Activated B cell treated with CpG ODN at 0.5 μM for 24 hours (primary cell): ENCODE data around the gene PRPS1. TPM values are rescaled to one million over a fixed set of nuclear protein-coding genes. Genes with fewer than 3 reads are reported as not detected.
"Not testable (repeated sequence)": the region's sequence is repeated elsewhere in the genome, so short reads cannot be mapped to it uniquely, and the experiment has no call there.

Experiments used
- ATAC-seq: fragments of 200-7000 bp; cut with Tn5 transposase; one replicate; pipeline ENCODE4 v1.10.0; 2021; ENCODE audit warnings: low read depth, mild to moderate bottlenecking, moderate library complexity
- CTCF ChIA-PET: fragments of 350-600 bp; sonication (Branson Sonifier 250); formaldehyde crosslinking; loops from one replicate; lab custom pipeline; 2021; ENCODE audit warnings: antibody characterized with exemption; lab: Charles Lee
- POLR2A ChIA-PET: fragments of 350-600 bp; sonication (Branson Sonifier 250); formaldehyde crosslinking; loops from one replicate; lab custom pipeline; 2021; ENCODE audit warnings: antibody characterized with exemption; lab: Charles Lee
- DNase-seq: peaks from one replicate; pipeline ENCODE4 v3.0.0; 2022
- H3K27ac Mint-ChIP-seq: one replicate; pipeline ENCODE4 v1.8.0; 2020; ENCODE audit warnings: mixed read lengths
- H3K27me3 Mint-ChIP-seq: one replicate; pipeline ENCODE4 v1.8.0; 2021; ENCODE audit warnings: mixed read lengths
- H3K36me3 Mint-ChIP-seq: one replicate; pipeline ENCODE4 v1.8.0; 2021; ENCODE audit warnings: low read depth, mixed read lengths
- H3K4me1 Mint-ChIP-seq: one replicate; pipeline ENCODE4 v1.8.0; 2021; ENCODE audit warnings: mixed read lengths
- H3K4me3 Mint-ChIP-seq: one replicate; pipeline ENCODE4 v1.8.0; 2020; ENCODE audit warnings: mild to moderate bottlenecking, mixed read lengths
- H3K9me3 Mint-ChIP-seq: one replicate; pipeline ENCODE4 v1.8.0; 2020; ENCODE audit warnings: mixed read lengths
- intact Hi-C: fragments of 100-400 bp; cut with micrococcal nuclease; formaldehyde crosslinking; loops from one replicate; pipeline ENCODE4 v1.15.1; 2024
- total RNA-seq: library from RNA; stranded (reverse); gene quantifications from 2 replicates; pipeline ENCODE4 v1.2.3, GENCODE V29; 2022
- TF ChIP-seq, protein P1 (sequence below): fragments of 200-600 bp; IDR thresholded peaks from one replicate; pipeline ENCODE4 v1.8.0; 2022; ENCODE audit warnings: antibody characterized with exemption, mild to moderate bottlenecking

Gene PRPS1
- total RNA-seq, 1 donor from 2014 or later = 49.7 TPM

DNA sequence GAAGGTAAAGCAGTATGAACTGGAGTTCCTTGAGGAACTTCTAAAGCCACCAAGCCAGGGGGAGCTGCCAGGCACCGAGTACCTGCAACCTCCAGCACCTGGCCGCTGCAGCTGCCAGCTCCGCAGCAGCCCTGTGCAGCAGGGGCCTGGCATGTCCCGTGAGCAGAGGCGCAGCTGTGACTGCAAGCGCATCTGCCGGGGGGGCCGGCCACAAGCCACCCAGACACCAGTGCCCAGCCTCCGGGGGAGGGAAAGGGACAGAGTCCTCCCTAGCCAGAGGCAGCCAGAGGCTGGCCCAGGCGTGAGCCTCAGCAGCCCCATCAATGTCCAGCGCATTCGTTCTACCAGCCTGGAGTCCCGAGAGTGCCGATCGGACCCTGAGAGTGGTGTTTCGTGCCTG is 26.6 kb upstream of the PRPS1 start:
- CTCF ChIA-PET = no interaction called here
- no peaks in the 10 kb centered on the region for H3K36me3 Mint-ChIP-seq

DNA sequence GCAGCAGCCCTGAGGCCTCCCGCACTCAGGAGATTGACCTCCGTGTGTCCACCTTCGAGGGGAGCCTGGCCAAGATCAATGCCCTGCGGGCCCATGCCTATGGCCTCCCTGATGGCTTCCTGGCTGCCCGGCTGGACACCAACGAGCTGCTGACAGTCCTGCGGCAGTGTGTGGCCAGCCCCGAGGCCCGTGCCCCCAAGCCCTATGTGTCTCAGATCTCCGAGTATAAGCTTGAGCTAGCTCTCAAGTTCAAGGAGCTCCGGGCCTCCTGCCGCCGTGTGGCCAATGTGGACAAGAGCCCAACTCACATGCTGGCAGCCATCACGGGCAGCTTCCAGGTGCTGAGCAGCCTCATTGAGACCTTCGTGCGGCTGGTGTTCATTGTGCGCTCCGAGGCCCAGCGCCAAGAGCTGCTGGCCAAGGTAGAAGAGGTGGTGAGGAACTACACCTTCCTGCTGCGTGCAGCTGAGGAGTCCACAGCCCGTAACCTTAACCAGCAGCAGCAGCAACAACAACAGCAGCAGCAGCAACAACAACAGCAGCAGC is 25.5 kb upstream of the PRPS1 start:
- Mint-ChIP-seq H3K4me3 (no peak overlapping the region), H3K4me1 (no peaks in the 10 kb centered on the region), H3K27ac (no peak overlapping the region), H3K36me3 (no peaks in the 10 kb centered on the region), H3K27me3 (no peaks in the 10 kb centered on the region), H3K9me3 (no peaks in the 10 kb centered on the region)
- intact Hi-C loops = no loop called here
- ATAC-seq = no peak
- TF ChIP-seq, protein P1, sequence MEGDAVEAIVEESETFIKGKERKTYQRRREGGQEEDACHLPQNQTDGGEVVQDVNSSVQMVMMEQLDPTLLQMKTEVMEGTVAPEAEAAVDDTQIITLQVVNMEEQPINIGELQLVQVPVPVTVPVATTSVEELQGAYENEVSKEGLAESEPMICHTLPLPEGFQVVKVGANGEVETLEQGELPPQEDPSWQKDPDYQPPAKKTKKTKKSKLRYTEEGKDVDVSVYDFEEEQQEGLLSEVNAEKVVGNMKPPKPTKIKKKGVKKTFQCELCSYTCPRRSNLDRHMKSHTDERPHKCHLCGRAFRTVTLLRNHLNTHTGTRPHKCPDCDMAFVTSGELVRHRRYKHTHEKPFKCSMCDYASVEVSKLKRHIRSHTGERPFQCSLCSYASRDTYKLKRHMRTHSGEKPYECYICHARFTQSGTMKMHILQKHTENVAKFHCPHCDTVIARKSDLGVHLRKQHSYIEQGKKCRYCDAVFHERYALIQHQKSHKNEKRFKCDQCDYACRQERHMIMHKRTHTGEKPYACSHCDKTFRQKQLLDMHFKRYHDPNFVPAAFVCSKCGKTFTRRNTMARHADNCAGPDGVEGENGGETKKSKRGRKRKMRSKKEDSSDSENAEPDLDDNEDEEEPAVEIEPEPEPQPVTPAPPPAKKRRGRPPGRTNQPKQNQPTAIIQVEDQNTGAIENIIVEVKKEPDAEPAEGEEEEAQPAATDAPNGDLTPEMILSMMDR = no peak
- CTCF ChIA-PET = no interaction called here
- POLR2A ChIA-PET = no interaction called here
- DNase-seq = no peak

More for the DNA sequence above, 26.6 kb upstream of the PRPS1 start:
- Mint-ChIP-seq H3K27me3 (no peaks in the 10 kb centered on the region), H3K4me1 (no peaks in the 10 kb centered on the region), H3K9me3 (no peaks in the 10 kb centered on the region), H3K27ac (no peak overlapping the region), H3K4me3 (no peak overlapping the region)
- POLR2A ChIA-PET = no interaction called here
- ATAC-seq = no peak
- no peak for DNase-seq
- TF ChIP-seq, protein P1 = no peak
- intact Hi-C loops = no loop called here

DNA sequence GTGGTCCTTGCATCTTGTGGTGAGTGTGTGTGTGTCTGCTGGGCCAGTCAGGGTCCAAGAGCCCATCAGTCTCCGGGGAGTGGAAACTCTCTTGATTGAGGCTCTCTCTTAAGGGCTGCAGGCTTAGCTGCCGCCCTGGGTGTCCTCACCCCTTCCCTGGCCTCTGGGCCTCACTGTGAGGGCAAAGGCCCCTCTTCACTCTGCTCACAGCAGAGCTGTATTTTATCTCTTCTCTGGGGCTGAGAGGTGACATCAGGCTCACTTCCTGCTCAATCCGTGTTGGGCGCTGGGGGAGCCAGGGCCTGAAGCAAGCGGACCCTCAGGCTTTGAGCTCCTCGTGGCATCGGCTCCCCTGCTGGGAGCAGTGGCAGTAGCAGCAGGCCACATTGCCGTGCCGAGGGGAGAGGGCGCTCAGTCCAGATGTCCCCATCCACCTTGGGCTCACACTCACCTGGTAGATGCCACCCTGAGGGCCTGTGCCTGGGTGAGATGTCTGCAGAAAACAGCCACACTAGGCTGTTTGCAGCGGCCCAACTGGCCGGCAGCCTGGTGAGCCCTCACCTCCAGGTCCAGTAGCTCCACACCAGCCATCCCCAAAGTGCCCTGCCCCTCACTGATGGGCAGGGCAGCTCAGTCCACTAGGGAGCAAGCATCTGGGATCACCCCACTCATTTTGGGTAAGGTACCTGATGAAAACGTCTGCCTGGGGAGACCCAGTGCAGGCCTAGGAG is 24.7 kb upstream of the PRPS1 start:
- intact Hi-C loops = no loop called here
- CTCF ChIA-PET = no interaction called here
- ATAC-seq = no peak

DNA sequence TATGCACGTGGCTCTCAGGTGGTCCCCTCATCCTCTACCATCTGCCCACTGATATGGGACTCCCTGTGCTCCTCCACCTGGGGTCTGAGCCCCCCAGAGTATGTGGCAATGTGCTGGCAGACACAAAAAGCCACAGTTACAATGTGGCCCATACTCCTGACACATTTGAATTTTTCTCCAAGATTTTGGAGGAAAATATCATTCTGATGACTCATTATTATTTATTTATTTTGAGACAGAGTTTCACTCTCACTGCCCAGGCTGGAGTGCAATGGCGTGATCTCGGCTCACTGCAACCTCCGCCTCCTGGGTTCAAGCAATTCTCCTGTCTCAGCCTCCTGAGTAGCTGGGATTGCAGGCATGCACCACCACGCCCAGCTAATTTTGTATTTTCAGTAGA is 19.2 kb upstream of the PRPS1 start:
- CTCF ChIA-PET, H3K27ac Mint-ChIP-seq, intact Hi-C loops, H3K36me3 Mint-ChIP-seq, ATAC-seq, H3K4me3 Mint-ChIP-seq, H3K27me3 Mint-ChIP-seq, DNase-seq, H3K4me1 Mint-ChIP-seq, POLR2A ChIA-PET, H3K9me3 Mint-ChIP-seq: not testable (repeated sequence)

More for the DNA sequence above, 24.7 kb upstream of the PRPS1 start:
- Mint-ChIP-seq H3K4me3 (no peak overlapping the region), H3K9me3 (no peaks in the 10 kb centered on the region), H3K27me3 (no peaks in the 10 kb centered on the region), H3K36me3 (no peaks in the 10 kb centered on the region), H3K27ac (no peak overlapping the region), H3K4me1 (no peaks in the 10 kb centered on the region)
- DNase-seq = no peak
- POLR2A ChIA-PET = no interaction called here
- TF ChIP-seq, protein P1 = no peak

DNA sequence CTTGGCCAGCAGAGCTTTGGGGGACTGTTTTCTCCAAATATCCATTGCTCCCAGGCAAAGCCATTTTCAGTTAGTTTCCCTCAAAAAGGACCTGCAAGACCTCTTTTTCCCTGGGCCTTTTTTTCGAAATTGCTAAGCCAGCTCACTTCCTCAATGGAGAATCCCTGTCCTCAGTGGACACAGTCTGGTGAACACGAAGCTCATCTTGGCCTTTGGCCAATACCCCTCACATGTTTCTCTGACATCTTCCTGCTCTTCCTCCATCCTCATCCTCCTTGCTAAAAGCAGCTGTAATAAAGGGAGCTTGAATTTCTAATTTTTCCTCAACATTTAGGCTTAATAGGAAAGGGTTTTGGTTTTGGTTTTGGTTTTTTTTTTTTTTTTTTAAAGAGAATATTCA is 17.6 kb upstream of the PRPS1 start:
- Mint-ChIP-seq H3K4me1 (no peaks in the 10 kb centered on the region), H3K4me3 (no peak overlapping the region), H3K36me3 (no peaks in the 10 kb centered on the region), H3K27me3 (no peaks in the 10 kb centered on the region), H3K27ac (no peak overlapping the region), H3K9me3 (no peaks in the 10 kb centered on the region)
- ATAC-seq (no peak), DNase-seq (no peak)
- CTCF ChIA-PET = no interaction called here
- intact Hi-C loops = no loop called here
- TF ChIP-seq, protein P1 = no peak
- POLR2A ChIA-PET = no interaction called here
